CD4-positive, alpha-beta T cell treated with Interleukin-6 at 100 ng/mL for 8 hours (primary cell): Measurements from ENCODE around the gene SLIT3.

Experiments used
- DNase-seq: peaks from one replicate; pipeline ENCODE4 v3.0.0-alpha.2; 2020; ENCODE audit warnings: mixed read lengths, low spot score

SLIT3 gene

DNA sequence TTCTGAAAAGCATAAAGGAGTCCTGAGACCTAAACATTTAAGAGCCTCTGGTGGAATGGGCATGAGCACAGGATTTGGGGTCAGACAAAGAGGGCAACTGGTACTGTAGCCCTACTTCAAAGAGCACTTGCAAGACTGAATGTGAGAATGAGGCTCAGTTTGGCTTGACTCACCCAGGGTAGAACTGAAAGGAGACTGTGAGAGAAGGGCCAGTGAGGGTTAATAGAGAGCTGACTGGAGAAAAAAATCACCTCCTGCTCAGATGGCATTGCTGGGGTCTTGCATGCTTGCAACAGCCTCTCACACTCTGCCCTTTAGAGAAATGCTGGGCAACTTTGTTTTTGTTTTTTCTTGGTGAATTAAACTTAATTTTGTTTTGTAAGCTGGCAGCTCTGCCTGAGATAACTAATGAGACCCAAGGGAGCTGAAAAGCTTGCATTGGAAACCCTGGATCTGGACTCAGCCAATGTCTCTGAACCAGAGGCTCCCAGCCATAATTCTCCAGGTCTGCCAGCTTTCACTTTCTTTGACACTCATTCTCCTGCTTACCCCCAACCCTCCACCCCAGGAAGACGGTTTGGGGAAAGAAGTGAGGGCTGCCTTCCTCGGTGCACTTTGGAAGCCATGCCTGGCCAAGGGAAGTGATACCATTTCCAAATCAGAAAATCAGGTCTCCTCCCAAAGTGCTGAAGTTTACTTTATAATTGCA, 560.7 kb downstream of the SLIT3 start:
- DNase-seq, result no peak

DNA sequence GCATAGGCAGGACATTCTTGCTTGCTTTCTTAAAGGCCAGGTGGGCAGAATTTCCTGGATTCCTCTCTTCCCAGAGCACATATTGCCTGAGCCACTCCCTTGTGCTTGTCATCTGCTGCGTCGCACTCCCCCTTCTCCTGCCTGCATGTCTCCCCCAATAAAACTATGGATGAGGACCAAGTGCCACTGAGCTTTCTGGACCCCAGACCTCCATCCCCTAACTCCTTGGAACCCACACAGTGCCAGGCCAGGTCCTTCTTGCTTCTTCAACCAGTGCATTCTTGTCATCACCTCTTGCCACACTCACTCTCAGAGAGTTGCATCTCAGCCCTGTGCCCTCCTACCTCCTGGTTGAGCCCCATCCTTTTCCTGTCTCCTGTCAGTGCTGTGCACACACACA, 563.9 kb downstream of the SLIT3 start:
- no peak for DNase-seq

DNA sequence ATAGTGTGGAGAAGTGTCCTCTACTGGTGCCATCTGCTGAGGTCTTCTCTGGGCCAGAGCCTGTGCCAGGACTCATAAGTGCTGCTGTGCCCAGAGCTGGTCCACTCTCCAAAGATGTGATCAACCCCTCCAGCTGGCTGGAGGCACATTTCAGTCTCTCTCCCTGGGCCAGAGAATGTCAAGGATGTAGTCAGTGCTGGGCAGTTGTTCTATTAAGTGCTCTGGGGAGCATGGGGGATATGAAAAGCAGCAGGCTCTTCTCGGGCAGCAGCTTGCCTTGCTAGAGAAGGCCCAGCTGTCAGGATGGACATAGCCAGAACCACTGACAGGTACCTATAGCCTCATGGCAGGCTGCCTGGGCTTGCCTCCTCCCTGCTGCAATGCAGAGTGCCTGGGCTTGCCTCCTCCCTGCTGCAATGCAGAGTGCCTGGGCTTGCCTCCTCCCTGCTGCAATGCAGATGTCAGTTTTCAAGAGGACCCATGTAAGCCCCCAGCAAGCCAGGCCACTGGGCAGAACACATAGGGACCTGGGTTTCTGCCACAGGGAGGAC, 564.6 kb downstream of the SLIT3 start:
- no peak for DNase-seq

DNA sequence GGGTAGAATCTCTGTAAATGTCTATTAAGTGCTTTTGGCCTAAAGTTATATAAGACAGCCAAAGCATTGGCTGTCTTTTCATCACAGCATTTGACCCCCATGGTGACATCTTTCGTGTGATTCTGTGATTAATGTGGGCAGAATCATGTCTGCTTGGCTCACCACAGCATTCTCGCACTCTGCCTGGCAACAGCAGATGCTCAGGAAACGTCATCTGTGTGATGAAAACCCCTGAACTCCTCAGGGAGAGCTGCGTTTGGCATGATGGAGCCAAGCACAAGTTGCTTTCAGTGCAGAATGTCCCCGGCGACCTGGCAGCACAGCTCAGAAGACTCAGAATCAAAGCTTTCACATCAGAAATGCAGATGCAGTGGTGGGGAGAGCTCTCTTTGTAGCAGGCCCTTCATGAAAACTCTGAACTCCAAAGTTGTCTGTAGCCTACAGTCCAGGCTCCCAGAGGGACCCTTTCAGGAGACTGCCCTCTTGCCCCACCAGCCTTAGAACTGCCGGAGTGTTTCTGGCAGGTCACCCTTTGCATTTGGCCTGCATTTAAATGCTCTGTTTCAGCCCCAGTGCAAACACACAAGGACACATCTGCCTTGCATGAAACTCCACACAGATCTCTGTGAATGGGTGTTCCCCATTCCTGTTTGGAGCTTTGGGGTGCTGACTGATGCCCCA, 566.2 kb downstream of the SLIT3 start:
- no peak for DNase-seq

DNA sequence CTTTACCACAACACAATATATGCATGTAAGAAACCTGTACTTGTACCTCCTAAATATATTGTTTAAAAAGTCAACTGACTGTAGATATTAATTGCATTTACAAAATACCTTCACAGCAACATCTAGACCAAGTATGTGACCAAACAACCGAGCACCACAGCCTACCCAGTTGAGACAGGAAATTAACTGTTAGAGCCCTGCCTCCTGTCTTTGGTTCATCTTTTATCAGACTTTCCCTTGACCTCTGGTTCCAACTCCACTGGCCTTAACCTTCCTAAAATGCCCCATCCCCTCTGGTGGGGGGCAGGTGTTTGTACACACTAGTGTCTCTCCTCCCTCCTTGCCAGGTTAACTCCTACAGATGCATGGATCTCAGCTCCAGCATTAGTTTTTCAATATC, 566.8 kb downstream of the SLIT3 start:
- DNase-seq, result no peak

DNA sequence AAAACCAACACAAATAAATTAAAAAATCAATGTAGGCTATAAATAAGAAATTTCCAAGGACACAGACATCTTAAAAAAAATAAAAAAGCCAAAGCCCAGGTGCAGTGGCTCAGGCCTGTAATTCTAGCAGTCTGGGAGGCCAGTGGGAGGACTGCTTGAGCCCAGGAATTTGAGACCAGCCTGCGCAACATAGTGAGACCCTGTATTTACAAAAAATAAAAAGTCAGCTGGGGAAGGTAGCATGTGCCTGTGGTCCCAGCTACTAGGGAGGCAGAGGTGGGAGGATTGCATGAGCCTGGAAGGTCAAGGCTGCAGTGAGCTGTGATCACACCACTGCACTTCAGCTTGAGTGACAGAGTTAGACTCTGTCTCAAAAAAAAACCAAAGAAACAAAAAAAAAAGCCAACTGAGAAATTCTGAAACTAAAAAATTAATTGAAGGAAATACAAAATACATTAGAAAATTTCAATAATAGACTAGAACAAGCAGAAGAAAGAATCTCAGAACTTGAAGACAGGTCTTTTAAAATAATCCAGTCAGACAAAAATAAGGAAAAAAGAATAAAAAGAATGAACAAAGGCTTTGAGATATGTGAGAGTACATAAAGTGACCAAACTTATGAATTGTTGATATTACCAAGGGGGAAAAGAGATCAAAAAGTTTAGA, 572.3 kb downstream of the SLIT3 start:
- no peak for DNase-seq

DNA sequence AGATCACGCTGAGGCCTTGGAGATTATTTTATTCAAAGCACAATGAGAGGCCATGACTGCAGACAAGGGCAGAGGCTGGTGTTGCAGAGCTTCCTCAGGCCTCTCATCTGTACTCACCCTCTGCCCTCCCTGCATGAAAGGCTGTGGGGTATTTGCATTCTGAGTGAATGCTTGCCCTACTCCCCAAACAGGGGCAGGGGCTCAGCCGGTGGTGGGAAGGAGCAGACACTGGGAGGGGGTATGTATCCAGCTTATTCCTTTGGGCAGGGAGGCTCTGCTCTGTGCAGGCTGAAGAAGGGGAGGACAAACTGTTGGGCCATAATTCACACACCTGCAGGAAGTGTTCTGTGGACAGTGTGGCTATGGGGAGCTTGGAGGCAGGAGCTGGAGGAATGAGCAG, 573.4 kb downstream of the SLIT3 start:
- DNase-seq, result no peak

DNA sequence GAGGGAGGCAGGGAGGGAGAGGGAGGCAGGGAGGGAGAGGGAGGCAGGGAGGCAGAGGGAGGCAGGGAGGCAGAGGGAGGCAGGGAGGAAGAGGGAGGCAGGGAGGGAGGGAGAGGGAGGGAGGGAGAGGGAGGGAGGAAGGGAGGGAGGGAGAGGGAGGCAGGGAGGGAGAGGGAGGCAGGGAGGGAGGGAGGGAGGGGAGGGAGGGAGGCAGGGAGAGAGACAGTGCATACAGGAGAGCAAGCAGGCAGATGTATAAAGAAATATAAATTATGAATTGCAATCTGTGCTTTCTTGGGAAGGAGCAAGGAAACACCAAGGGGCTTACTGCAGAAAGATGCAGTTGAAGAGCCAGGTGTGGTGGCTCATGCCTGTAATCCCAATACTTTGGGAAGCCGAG, 574.6 kb downstream of the SLIT3 start:
- no peak for DNase-seq

DNA sequence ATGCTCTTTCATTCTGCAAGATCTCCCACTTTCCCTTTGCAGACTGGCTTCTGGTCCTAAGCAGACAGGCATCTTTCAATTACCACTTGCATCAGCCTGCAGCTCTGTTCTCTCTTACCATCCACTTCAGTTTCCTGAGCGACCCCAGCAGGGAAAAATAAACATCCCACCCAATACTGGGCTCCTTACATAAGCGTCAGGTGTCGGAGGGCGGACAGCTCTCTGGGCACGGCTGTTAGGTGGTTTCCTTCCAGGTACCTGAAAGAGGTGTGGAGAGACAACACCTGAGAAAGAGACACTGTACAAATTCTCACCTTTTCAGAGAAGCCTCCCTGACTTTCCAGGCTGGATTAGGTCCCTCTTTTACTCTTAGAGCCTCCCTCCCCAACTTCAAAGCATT, 576.7 kb downstream of the SLIT3 start:
- no peak for DNase-seq

DNA sequence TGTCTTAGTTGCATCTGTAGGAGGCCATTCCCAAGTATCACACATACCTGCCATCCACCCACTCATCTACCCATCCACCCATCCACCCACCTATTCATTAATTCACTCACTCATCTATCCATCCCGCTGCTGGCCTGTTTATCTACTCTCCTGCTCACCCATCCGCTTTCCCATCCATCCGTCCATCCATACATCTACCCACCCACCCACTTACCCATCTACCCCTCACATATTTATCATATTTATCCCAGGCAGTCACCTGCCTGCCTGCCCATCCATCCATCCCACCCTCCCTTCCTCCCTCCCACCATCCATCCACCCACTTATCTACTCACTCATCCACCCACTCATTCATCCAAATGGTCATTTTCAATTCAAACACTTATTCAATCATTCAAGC, 577.9 kb downstream of the SLIT3 start:
- DNase-seq, result no peak

DNA sequence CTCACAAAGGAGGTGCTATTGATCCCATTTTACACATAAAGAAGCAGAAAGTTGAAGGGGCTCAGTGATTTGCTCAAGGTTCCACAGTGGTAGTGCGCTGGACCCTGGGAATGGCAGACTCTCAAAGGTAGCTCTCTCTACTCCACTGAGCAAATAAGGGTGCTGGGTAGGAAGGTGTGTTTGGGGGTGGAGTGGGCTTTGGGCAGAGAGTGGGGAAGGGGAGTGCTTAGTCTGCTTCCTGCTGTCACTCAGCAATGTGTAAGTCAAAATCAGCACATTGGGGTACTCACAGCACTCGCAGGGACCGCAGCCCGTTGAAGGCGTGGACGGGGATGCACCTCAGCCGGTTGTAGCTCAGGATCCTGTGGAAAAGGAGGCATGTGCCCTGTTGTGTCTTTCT, 579.0 kb downstream of the SLIT3 start:
- DNase-seq, result no peak

DNA sequence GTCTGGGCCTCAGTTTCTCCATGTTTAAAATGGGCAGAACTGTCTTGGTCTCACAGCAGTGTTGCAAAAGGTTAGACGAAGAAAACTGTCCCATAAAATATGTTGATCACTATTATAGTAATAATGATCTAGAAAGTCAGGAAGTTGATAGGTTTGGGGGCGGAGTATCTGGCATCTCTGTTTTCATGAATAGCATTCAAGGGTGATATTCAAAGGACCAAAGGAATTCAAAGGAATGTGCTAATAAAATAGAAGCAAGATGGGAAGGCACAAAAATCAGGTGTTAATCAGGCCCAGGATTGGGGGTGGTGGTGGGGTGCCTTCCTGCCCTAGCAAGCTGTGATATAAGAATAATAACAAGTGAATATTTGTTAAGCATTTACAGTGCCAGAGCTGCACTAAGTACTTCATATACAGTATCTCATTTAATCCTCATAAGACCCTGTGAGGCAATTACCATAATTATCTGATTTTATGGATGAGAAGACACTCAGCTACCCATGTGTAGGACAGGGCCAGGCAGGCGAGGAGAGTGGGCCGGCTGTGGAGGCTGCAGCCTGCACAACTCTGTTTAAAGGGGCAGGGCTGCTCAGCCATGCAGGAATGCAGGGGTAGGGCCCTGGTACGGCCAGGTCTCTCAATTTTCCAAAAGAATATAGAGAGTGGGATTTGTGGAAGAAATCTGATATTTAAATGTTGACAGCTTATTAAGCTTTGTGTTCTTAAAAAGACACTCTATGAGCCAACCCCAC, 579.8 kb downstream of the SLIT3 start:
- no peak for DNase-seq

DNA sequence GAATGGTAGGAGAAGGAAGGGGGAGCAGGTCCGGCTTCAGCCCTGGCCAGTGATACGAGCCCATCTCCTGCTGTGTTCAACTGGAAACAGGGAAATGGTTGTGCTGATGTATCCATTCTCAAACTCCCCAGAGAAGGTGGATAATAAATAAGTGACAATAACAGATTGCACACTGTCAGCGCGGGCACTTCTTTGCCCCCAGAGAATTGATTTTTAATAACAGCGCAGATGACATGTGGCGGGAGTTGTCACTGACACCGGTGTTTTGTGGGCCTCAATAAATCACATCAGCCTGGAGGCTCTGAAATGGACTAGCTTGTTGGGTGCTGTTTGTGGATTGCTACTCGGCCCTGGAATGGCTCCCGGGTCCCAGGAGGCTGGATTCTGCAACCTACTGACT, 580.4 kb downstream of the SLIT3 start:
- no peak for DNase-seq

DNA sequence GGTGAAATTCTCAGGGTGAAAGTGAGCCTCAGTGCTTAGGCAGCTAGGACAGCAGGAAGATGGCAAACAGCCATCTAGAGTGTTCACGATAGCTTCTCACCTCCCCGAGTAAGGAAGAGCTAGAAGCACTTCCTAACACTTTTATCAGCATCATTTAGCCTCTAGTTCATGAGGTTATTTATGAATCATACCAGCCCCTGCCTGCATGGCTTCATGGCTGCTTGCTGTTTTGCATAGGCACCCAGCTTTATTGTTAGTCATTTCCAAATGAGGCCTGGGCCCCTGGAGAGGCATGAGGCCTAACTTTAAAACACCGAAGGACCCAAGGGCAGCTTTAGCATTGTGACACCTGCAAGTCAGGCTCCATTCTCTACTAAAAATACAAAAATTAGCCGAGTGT, 586.9 kb downstream of the SLIT3 start:
- no peak for DNase-seq

DNA sequence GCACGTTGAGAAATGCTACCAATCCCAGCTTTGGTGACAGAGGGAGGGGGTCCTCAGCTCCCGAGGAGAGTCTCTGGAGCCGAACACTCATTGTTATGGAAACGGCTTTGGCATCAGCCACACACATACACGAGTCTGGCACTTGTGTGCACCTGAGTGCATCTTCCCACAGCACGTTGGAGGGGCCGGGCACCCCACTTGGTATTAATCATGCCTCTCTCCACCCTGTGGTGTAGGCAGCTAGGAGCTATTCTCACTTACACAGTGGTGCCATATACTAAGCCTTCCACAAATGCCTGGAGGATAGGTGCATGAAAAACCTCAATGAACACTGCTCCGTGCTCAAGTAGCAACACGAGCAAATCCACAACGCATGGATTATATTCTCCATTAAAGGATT, 587.9 kb downstream of the SLIT3 start:
- no peak for DNase-seq

DNA sequence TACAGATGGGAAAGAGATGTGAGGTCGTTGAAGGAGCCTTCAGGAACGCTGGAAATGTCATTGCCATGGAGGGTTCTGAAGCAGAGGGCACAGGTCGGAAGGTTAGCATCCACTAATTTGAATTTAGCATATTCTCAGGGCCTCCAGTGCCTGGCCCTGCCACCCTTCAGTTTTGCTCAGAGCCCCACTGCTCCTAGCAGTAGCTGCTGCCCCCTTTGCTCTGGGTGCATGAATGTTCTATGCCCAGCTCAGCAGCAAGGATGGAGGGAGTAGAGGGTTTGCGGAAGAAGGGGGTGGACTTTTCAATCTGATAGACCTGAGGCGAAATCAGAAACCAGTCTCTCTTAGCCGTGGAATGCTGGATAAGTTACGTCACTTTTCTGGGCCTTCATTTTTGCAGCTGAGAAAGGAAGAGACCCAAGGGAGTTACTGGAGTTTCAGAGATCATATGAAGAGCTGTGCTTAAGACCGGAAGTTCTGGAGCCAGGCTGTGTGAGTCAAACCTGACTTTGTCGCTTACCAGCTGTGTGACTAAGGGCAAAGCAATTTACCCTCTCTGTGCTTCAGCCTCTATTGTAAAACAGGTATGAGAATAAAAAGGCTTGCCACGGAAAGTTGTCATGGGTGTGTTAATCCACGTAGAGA, 588.5 kb downstream of the SLIT3 start:
- DNase-seq, result no peak

DNA sequence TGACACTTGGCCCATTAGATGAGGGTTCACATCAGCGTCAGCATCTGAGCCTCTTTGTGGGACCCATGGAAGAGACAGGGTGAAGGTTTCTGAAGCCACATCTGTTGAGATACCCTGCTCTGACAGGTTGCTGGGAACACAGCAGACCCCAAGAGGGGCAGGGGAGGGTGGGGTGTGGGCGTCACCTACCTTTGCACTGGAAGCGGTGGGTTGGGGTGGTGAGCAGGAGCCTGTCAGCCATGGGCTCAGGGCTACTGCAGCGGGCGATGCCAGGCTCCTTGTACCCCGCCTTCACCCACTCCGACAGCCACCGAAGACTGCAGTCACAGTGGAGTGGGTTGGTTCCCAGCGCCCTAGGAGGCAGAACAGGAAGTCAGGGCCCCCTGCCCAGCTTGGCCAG, 590.2 kb downstream of the SLIT3 start:
- DNase-seq, result no peak

DNA sequence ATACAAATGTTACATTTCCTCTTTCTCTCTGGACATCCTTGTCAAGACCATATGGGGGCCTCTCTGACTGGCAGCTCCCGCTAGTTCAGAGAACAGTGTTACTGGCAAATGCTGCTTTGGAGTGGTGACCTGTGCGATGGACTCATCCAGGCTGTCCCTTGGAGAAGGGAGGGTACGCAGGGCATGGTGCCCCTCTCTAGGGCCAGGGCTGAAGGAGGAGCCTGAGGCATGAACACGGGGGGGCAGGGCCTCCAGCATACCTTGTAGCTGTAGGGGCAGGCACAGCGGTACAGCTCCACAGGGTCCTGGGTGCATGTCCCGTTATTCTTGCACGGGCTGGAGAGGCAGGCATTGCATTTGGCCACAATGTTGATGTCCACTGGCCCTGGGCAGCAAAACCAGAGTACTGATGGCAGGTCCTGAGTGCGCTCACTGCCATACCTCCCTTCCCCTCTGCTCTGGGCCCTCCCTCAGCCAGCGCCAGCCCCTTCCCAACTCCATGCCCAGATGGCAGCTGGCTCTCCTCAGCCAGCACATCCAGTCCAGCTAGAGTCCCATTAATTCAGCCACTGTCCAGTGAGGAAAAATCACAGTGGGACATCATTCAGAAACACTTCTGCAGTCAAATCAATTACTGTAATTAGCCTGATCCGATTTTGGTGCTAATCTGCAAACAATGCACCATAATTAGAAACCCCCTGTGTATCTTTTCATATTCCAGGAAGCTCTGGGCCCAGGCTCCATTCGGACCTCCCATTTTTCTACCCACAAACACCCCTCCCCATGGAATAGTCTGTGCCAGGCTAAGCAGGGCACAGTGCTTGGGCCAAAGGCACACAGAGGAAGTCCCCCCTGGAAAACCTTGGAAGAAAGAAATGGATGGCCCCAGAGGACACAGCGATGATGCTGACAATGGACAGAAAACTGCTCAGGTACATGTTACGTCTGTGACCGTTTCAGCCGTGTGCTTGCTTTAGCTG, 592.9 kb downstream of the SLIT3 start:
- no peak for DNase-seq

DNA sequence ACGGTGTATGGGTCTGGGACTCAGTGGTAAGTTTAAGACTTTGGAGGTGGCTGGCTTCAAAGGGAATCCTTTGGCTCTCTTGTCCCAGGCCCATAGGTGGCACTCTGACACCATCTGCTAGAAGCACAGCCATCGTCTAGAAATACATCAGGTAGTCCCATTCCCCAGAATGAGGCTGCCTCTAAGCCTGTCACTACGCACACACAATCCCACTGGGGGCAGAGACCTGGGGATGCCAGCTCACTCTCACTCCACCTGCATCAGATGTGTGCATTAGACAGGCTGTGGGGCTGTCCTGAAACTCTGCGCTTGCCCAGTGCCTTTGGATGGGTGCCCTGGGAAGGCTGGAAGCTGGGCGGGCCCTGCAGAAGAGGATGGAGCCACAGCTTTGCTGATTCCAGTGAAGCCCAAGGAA, 594.3 kb downstream of the SLIT3 start:
- DNase-seq, result no peak

DNA sequence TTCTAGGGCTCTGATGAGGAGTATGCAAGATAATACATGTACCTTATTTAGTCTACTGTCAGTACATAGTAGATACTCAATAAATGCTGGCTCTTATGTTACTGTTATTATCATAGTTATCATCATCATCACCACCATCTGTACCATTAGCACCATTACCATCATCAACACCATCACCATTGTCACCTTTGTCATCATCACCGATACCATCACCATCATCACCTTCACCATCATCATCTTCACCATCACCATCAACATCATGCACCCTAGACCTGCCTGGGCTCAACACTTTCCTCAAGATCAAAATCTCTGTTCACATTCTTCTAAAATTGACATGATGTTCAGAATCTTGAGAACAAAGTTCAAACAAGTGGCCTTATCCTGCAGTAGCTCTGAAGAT, 595.6 kb downstream of the SLIT3 start:
- no peak for DNase-seq

DNA sequence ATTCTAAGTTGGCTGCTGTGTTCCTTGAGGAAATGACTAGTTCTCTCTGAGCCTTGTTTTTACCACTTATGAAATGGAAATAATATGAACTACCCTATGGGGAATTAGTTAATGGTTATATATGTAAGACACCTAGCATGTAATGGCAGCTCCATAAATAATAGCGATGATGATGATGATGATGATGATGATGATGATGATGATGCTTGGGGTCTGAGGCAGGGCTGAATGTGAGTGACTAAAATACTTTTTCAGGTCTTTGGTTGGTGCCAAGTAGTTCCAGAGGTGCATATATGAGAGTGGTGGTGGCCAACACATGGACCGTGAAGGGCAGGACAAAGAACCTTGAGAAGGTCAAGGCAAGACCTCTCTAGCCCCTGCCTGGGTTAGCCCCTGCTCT, 598.4 kb downstream of the SLIT3 start:
- no peak for DNase-seq
